DMS114 treated with DMSO at 0.1 percent for 48 hours (cell line): Measurements from ENCODE around the gene CNTLN.
"Not testable (repeated sequence)": the region's sequence is repeated elsewhere in the genome, so short reads cannot be mapped to it uniquely, and the experiment has no call there.

ENCODE experiments used
- DNase-seq: peaks from one replicate; lab custom pipeline; 2025; ENCODE audit not compliant: unreplicated experiment; lab: John Stamatoyannopoulos, UW

Gene CNTLN

GRCh38 chr9:17171309-17172094, 36.7 kb downstream of the CNTLN start:
- DNase-seq: no peak

- DNase-seq: not testable (repeated sequence)
These were observed 42.7 kb downstream of the CNTLN start for GRCh38 chr9:17177496-17177895.

GRCh38 chr9:17185481-17186029, 50.7 kb downstream of the CNTLN start:
- no peak for DNase-seq

GRCh38 chr9:17191082-17191481, 56.2 kb downstream of the CNTLN start:
- DNase-seq: no peak

- no peak for DNase-seq
These were observed 69.8 kb downstream of the CNTLN start for GRCh38 chr9:17204611-17205152.

- DNase-seq: no peak
These were observed 81.2 kb downstream of the CNTLN start for GRCh38 chr9:17216011-17216410.

GRCh38 chr9:17216646-17217045, 81.8 kb downstream of the CNTLN start:
- DNase-seq: no peak

GRCh38 chr9:17217272-17217671, 82.4 kb downstream of the CNTLN start:
- no peak for DNase-seq

- no peak for DNase-seq
These were observed 84.4 kb downstream of the CNTLN start for GRCh38 chr9:17219261-17219660.

GRCh38 chr9:17222932-17223331, 88.1 kb downstream of the CNTLN start:
- DNase-seq: no peak

- DNase-seq: no peak
These were observed 90.6 kb downstream of the CNTLN start for GRCh38 chr9:17225407-17225806.

- DNase-seq: no peak
These were observed 95.2 kb downstream of the CNTLN start for GRCh38 chr9:17229945-17230560.

- DNase-seq: no peak
These were observed 95.8 kb downstream of the CNTLN start for GRCh38 chr9:17230646-17231045.

GRCh38 chr9:17236147-17236546, 101.3 kb downstream of the CNTLN start:
- DNase-seq: no peak

GRCh38 chr9:17246770-17247169, 111.9 kb downstream of the CNTLN start:
- DNase-seq: no peak

GRCh38 chr9:17251100-17251499, 116.3 kb downstream of the CNTLN start:
- no peak for DNase-seq

GRCh38 chr9:17268531-17269188, 133.8 kb downstream of the CNTLN start:
- DNase-seq: not testable (repeated sequence)

GRCh38 chr9:17269799-17270198, 135.0 kb downstream of the CNTLN start:
- DNase-seq: no peak

- no peak for DNase-seq
These were observed 137.7 kb downstream of the CNTLN start for GRCh38 chr9:17272536-17272935.

GRCh38 chr9:17280350-17281012, 145.6 kb downstream of the CNTLN start:
- DNase-seq: no peak

- not testable (repeated sequence) for DNase-seq
These were observed 155.8 kb downstream of the CNTLN start for GRCh38 chr9:17290673-17291072.
